GM10266 (cell line): ENCODE data around the gene LBR.

Source experiments
- DNase-seq: peaks from one replicate; pipeline ENCODE4 v3.0.0; 2012; ENCODE audit errors: extremely low spot score
- TF ChIP-seq, protein P1 (sequence below): IDR thresholded peaks from 2 replicates; pipeline ENCODE4 v1.5.1; 2012; ENCODE audit warnings: mild to moderate bottlenecking, low read depth; ENCODE audit not compliant: control insufficient read depth, insufficient read depth; ENCODE audit errors: missing control alignments

LBR gene

DNA sequence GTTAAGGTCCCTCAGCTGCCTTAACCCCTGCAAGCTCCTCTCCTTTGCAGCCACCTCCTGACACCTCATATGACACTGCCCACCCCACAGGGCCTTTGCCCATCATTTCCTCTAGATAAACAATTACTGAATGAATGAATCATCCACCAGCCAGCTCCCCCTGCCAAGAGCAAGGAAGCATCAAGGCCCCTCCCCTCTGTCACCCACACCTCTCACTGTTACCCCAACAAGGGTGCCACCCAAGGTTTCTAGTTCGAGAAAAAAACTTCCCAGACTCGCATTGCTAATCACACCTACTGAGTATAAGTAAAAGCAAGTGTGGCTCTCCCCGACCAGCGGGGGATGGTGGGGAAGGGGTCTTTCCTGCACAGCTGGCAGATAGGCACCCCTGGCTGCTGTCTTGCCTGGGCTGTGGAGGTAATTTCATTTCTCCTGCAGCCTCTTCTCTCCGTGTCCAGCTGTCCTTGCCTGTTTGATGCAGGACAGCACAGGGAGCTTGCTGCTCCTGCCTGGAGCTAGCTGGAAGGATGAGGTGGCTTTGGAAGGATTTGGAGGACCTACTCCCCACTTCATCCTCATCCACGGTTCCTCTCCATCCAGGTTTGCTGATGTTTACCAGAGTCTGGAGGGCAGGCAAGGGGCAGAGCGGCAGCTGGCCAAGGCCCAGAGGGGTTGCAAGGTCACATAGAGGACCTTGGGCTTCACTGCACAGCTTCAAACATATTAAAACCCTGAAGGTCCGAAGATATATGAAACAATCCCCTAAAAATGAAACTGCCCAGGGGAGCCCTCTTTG lies 33.1 kb upstream of the LBR start:
- TF ChIP-seq, protein P1, sequence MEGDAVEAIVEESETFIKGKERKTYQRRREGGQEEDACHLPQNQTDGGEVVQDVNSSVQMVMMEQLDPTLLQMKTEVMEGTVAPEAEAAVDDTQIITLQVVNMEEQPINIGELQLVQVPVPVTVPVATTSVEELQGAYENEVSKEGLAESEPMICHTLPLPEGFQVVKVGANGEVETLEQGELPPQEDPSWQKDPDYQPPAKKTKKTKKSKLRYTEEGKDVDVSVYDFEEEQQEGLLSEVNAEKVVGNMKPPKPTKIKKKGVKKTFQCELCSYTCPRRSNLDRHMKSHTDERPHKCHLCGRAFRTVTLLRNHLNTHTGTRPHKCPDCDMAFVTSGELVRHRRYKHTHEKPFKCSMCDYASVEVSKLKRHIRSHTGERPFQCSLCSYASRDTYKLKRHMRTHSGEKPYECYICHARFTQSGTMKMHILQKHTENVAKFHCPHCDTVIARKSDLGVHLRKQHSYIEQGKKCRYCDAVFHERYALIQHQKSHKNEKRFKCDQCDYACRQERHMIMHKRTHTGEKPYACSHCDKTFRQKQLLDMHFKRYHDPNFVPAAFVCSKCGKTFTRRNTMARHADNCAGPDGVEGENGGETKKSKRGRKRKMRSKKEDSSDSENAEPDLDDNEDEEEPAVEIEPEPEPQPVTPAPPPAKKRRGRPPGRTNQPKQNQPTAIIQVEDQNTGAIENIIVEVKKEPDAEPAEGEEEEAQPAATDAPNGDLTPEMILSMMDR = no peak
- no peak for DNase-seq

DNA sequence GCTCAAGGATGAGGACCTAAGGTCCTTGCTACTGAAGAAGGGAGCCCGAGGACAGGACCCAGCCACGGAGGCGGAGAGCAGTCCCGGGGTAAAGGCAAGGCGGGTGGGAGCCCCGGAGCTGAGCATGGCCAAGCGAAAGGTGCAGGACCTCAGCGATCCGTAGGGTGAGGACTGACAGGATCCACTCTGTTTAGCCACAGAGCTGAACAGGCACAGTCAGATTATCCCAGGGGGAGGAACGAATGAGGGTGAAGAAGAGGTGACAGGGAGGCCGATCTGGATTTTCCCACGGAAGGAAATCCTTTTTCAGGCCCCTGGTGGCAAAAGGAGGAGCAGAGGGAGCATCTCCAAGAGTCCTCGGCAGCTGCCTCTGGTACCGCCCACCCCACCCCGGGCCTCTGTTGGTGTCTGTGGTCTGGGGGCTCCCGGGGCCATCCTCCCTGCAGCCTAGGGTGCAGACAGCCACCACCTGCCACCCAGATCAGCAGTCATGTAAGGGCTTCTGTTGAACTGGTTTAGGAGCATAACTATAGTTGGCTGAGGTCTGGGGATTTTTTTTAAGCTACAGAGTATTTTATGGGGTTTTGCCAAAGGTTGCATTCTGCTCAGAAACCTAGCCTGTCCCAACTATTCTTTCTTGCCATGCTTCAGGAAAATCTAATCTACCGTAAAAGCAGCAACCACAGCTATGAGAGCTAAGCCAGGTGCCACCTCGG lies 32.3 kb upstream of the LBR start:
- TF ChIP-seq, protein P1 = no peak
- DNase-seq = no peak

DNA sequence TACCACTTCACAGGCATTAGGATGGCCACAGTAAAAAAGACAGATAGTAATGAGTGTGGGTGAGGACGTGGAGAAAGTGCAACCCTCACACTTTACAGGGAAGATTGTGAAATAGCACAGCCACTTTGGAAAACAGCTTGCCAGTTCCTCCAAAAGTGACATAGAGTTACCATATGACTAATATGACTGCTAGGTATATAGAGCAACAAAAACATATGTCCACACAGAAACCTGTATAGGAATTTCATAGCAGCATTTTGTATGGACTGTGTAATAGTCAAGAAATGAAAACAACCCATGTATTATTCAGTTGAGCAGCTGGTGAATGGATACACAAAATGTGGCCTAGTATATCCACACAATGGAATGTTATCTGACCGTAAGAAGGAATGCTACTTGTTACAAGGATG lies 30.4 kb upstream of the LBR start:
- DNase-seq = no peak

DNA sequence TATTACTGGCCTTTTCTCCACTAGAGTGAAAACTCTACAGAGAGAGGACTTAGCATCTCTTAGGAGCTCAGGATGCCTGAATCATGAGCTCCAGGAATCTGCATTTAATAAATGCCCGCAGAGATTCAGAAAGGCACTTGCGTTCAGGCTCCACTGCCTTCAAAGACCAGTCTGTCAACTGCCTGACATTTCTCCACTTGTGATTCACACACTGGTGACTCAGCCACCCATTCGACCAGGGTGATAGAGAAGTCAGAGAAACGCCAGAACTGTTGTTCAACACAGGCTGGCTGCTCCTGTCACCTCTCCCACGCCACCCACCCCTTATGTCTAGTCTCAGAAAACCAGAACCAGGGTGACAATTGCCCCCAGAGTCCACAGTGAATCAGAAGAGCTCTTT lies 26.9 kb upstream of the LBR start:
- no peak for DNase-seq
- TF ChIP-seq, protein P1 = no peak

More for the DNA sequence above, 30.4 kb upstream of the LBR start:
- TF ChIP-seq, protein P1 = no peak

DNA sequence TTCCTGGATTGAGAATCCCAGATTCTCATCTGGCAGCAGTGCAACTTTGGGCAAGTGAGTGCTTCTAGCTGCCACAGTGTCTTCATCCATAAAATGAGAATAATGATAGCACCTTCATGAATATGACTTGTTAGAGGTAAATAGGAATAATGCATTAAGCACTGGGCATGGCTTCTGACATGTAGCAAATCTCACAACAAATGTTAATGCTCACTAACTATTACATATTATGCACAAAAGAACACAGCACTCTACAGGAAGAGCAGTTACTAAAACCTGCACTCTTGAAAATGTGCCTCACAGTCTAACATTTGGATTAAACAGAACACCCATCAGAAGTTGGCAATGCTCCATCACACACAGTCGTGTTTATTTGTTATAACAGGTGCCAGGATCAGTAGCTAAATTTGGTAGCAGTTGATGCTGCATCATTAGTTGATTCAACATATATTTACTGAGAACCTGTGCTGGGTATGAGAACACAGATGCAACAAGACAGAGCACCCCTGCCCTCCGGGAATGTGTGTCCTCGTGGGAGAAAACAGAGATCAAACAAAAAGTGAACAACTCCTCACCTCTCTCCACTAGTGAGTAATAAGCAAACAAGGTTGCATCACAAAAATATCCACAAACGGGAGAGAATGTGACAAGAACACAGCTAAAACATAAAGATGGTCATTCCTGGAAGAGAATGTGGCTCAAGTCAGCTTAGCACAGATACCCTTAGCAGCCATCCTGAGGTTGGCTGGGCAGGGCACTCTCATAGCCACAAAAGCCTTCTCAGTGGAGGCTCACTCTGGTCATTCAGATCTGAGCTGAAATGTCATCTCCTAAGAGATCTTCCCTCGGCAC lies 26.2 kb upstream of the LBR start:
- DNase-seq = no peak

DNA sequence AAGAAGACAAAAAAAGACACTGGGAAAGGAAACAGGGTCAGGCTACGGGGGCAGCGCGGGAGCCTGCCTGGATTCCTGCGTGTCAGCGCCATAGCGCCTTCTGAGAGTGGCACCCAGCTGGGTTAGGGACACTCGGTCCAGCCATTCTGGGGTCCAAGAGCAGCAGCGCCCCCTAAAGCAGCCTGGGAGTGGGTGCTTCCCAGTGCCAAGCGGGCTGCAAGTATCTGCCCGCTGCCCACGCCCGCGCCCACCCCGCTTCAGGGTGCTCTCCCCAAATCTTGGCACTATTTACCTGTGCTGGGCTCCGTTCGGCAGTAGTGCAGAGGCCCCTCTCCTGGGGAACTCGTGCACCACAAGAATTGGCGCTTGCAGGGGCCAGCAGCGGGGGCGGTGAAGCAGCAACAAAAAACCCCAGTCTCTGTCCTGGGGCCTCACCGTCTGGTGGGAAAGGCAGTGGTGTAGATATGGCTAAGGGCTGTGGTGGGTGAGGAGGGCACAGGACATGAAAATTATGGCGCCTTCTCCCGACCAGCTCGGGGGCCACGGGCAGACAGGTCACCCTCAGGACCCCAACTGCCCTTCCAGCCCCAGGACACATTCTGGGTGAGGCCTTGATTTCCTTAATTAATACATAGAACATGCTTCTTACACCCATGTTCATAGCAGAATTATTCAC lies 24.1 kb upstream of the LBR start:
- TF ChIP-seq, protein P1 = no peak
- no peak for DNase-seq

More for the DNA sequence above, 26.2 kb upstream of the LBR start:
- TF ChIP-seq, protein P1 = no peak
